Measurements from ENCODE around the gene IDH2. TPM values are rescaled to one million over a fixed set of nuclear protein-coding genes. Genes with fewer than 3 reads are reported as not detected.
"Not testable (repeated sequence)": the region's sequence is repeated elsewhere in the genome, so short reads cannot be mapped to it uniquely, and the experiment has no call there.

IDH2 gene
- total RNA-seq, 4 donors from 2014 or later = 60.7 to 155 (median 103) TPM

GRCh38 chr15:90114451-90114901 is 12.2 kb upstream of the IDH2 start:
- H3K9me3 ChIP-seq = peaks cover 0 to 19% (median 12%) of the 10 kb centered on the region in 3 donors
- no peak for DNase-seq
- no peak overlapping the region for H3K4me3 ChIP-seq
- H3K4me1 ChIP-seq = no peaks in the 10 kb centered on the region
- TF ChIP-seq POLR2A (IDR thresholded peaks at IDR 0.05) (no peak), CTCF (IDR thresholded peaks at IDR 0.05) (no peak)
- intact Hi-C loops (cut with DNase I) = no loop called here
- no peaks in the 10 kb centered on the region for H3K27me3 ChIP-seq
- WGBS, 2 donors = 29 to 61% methylated on average over 2 of the region's 2 CpGs
- no peaks in the 10 kb centered on the region for H3K36me3 ChIP-seq
- no peak overlapping the region for H3K27ac ChIP-seq

GRCh38 chr15:90113166-90113565 is 10.9 kb upstream of the IDH2 start:
- H3K4me1 ChIP-seq = no peaks in the 10 kb centered on the region
- H3K36me3 ChIP-seq = no peaks in the 10 kb centered on the region
- H3K4me3 ChIP-seq = no peak overlapping the region
- no peak overlapping the region for H3K27ac ChIP-seq
- H3K9me3 ChIP-seq = peaks cover 0 to 19% (median 12%) of the 10 kb centered on the region in 3 donors
- TF ChIP-seq POLR2A (IDR thresholded peaks at IDR 0.05) = no peak
- TF ChIP-seq CTCF (IDR thresholded peaks at IDR 0.05) = no peak
- intact Hi-C loops (cut with DNase I) = no loop called here
- H3K27me3 ChIP-seq = no peaks in the 10 kb centered on the region
- no peak for DNase-seq
- WGBS, 2 donors = 66 to 72% methylated on average over 7 of the region's 7 CpGs

GRCh38 chr15:90109163-90109751 is 7.0 kb upstream of the IDH2 start:
- intact Hi-C loops (cut with DNase I) = not testable (repeated sequence)

GRCh38 chr15:90108038-90108437 is 5.8 kb upstream of the IDH2 start:
- H3K4me3 ChIP-seq; DNase-seq; H3K27me3 ChIP-seq; H3K36me3 ChIP-seq; intact Hi-C loops (cut with DNase I); H3K9me3 ChIP-seq; H3K27ac ChIP-seq: not testable (repeated sequence)
- peaks cover 4 to 45% (median 25%) of the 10 kb centered on the region in 3 donors for H3K4me1 ChIP-seq
- WGBS, 2 donors = 90 to 95% methylated on average over 5 of the region's 5 CpGs

More at GRCh38 chr15:90109163-90109751, 7.0 kb upstream of the IDH2 start:
- not testable (repeated sequence) for H3K27ac ChIP-seq, H3K36me3 ChIP-seq, DNase-seq, H3K27me3 ChIP-seq, H3K9me3 ChIP-seq, H3K4me3 ChIP-seq
- peaks cover 0 to 33% (median 14%) of the 10 kb centered on the region in 3 donors for H3K4me1 ChIP-seq
- 22 to 69% methylated on average over 2 to 3 of the region's 3 CpGs for WGBS, 2 donors

GRCh38 chr15:90106522-90107117 is 4.4 kb upstream of the IDH2 start:
- WGBS, 2 donors = 30 to 40% methylated on average over 6 to 7 of the region's 7 CpGs
- H3K9me3 ChIP-seq = no peaks in the 10 kb centered on the region
- peaks cover 4 to 52% (median 29%) of the 10 kb centered on the region in 3 donors for H3K4me1 ChIP-seq
- peak overlapping the region; percentile 70 to 98 (median 89) for H3K27ac ChIP-seq
- no peak for DNase-seq
- no peak for TF ChIP-seq CTCF (IDR thresholded peaks at IDR 0.05)
- TF ChIP-seq POLR2A (IDR thresholded peaks at IDR 0.05) = no peak
- intact Hi-C loops (cut with DNase I) = no loop called here
- H3K27me3 ChIP-seq = no peaks in the 10 kb centered on the region
- no peaks in the 10 kb centered on the region for H3K36me3 ChIP-seq
- H3K4me3 ChIP-seq = no peak overlapping the region

GRCh38 chr15:90105521-90105920 is 3.3 kb upstream of the IDH2 start:
- intact Hi-C loops (cut with DNase I) = no loop called here
- Histone ChIP-seq H3K36me3 (no peaks in the 10 kb centered on the region), H3K27me3 (no peaks in the 10 kb centered on the region), H3K27ac (peak overlapping the region in 3 of 4 donors; percentile 76 to 98 (median 96)), H3K9me3 (no peaks in the 10 kb centered on the region), H3K4me3 (no peak overlapping the region), H3K4me1 (peaks cover 12 to 63% (median 40%) of the 10 kb centered on the region in 3 donors)
- 83 to 92% methylated on average over 7 of the region's 7 CpGs for WGBS, 2 donors
- TF ChIP-seq CTCF (IDR thresholded peaks at IDR 0.05) (no peak), POLR2A (IDR thresholded peaks at IDR 0.05) (no peak)
- DNase-seq = no peak

Data from esophagus squamous epithelium (tissue), 5 donors.